CD4-positive, alpha-beta T cell treated with Interleukin-10 for 1 hour (primary cell): ENCODE results near the gene GPRC5B.

Experiments
- DNase-seq: peaks from one replicate; pipeline ENCODE4 v3.0.0-alpha.2; 2020

The GPRC5B gene

GRCh38 chr16:19809121-19809635 lies 75.5 kb downstream of the GPRC5B start:
- DNase-seq = no peak

GRCh38 chr16:19808061-19808641 lies 76.5 kb downstream of the GPRC5B start:
- no peak for DNase-seq
